H4 (cell line): Measurements from ENCODE around the gene CTU2. TPM values are rescaled to one million over a fixed set of nuclear protein-coding genes. Genes with fewer than 3 reads are reported as not detected.
"Not testable (repeated sequence)": the region's sequence is repeated elsewhere in the genome, so short reads cannot be mapped to it uniquely, and the experiment has no call there.

ENCODE experiments used
- DNase-seq: peaks from one replicate; pipeline ENCODE4 v3.0.0-alpha.2; 2015; ENCODE audit warnings: low spot score
- total RNA-seq: library from RNA; depleted of rRNA; stranded (reverse); fragments of >200 nt; shearing (Covaris generic); gene quantifications from 2 replicates; pipeline ENCODE4 v1.2.3, GENCODE V29; 2014; rRNA removed

The CTU2 gene
- total RNA-seq: 12.2 and 12.6 TPM in 2 replicates

DNA sequence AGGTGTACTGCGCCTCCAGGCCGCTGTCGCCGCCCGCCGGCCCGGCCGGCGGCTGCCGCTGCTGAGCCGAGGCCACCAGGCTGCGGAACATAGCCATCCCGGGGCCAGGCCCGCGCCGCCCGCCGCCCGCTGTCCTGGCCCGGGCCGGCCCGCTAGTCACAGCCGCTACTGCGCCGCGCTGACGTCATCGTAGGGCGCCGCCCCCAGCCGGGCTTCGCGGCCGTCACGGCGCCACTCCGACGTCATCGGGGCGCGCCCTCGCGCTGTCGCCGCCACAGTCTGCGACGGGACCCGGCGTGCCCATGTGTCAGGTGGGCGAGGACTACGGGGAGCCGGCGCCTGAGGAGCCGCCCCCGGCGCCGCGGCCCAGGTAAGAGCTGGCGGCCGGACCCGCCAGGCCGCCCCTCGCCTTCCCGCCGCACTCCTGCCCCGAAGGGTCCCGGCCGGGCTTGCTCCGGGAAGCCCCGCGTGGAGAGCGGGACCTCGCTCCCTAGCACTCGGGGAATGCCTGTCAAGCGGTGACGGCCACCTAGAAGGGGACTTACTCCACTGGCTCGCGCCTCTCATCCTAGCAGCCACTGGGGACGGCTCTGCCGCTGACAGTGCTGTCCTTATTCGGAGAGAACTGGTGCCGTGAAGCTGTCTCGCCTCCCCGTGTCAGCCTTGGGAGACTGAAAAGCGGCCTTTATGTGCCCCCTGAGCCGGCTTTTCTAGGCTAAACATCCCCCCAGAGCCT lies at the start of gene CTU2, which contains the start of gene RNF166:
CTU2 (plus strand) TSS at position 275 of the 736 bp plus-strand sequence; CDS start at position 303, 28 bp downstream.
RNF166 (minus strand) TSS at position 180 of the 736 bp plus-strand sequence; CDS start at position 97, 83 bp downstream.
- peak; percentile 86 for DNase-seq

- no peak for DNase-seq
Observed at GRCh38 chr16:88657371-88657770, 48.9 kb upstream of the CTU2 start.

DNA sequence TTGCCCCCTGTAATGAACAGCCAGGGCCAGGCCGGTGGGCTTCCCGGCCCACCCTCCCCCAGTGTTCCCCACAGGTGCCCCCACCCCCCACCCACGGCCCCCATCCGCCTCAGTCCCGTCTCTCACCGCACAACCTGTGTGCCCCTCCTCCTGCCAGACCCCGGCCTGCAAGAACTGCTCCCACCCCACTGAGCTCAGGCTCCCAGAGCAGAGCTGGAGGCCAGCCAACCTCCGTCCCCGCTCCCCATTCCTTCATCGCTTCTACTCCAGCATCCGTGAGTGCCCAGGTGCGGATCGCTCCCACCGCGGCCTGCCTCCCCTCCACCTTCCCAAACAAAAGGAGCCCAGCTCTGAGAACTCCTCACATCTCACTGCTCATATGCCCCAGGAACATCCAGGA lies 47.6 kb upstream of the CTU2 start:
- no peak for DNase-seq

GRCh38 chr16:88659160-88659559 lies 47.1 kb upstream of the CTU2 start:
- DNase-seq: no peak

- DNase-seq: no peak
Observed at GRCh38 chr16:88661468-88661867, 44.8 kb upstream of the CTU2 start.

DNA sequence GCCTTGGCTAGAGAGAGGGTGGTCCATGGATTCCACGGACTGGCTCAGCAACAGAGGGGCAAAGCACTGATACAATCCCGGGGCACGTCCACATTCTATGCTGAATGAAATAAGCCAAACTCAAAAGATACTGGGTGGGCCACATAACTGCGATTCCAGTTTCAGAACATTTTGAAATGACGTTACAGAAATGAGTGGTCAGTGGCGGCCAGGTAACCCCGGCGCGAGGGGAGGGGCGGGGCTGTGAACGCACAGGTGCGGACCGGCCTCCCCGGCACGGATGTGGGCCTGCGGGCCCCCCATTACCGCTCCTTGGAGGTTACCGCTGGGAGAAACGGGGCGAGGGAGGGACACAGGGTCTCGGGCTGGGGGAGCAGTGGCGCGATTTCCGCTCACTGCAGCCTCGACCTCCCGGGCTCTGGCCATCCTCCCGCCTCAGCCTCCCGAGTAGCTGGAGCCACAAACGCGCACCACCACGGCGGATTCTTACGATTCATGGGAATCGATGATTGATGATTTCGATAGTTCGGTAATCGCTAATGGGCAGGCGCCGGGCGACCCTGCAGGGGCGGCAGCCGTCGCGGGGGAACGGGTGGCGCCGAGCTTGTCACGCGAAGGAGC lies 44.0 kb upstream of the CTU2 start:
- no peak for DNase-seq

- peak; percentile 99 for DNase-seq
Observed at GRCh38 chr16:88662843-88663606, 43.3 kb upstream of the CTU2 start, which contains the start of gene MVD. TSS of gene MVD (minus strand) at chr16:88663091. CDS start at chr16:88663080, 11 bp downstream.

GRCh38 chr16:88665148-88665547 lies 41.2 kb upstream of the CTU2 start:
- no peak for DNase-seq

- DNase-seq: no peak
Observed at GRCh38 chr16:88665570-88665969, 40.7 kb upstream of the CTU2 start.

DNA sequence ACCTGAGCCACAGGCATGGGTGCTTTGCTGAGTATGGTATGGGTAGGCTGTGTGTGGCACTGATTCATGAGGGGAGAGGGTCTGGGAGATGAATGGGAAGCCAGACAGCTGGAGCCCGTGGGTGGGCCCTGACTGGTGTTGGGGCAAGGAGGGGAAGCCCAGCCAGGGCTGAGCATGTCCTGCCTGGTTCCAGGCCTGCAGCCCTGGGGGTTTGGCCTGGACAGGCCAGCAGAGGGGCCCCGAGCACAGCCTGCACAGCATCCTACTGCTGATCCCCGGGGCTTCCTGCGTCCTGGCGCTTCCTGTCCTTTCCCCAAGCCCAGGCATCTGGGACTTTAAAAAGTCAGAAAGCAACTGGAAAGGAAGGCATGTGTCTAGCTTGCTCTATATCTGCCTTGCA lies 38.8 kb upstream of the CTU2 start:
- no peak for DNase-seq

GRCh38 chr16:88669493-88669892 lies 36.8 kb upstream of the CTU2 start:
- not testable (repeated sequence) for DNase-seq

GRCh38 chr16:88669980-88670379 lies 36.3 kb upstream of the CTU2 start:
- DNase-seq: no peak

DNA sequence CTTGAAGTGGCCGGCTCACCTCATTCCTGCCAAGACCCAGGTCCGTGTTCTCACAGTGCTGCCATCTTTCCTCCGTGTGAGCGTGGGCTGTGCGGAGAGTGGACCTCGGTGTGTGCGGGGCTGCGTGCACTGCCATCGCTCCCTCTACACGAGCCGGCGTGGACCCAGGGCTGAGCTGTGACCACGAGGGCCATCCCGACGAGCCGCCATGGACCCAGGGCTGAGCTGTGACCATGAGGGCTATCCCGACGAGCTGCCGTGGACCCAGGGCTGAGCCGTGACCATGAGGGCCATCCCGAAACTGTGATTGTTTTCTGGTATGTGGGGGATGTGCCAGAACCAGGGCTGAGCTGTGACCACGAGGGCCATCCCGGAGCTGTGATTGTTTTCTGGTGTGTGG lies 34.5 kb upstream of the CTU2 start:
- DNase-seq: no peak

DNA sequence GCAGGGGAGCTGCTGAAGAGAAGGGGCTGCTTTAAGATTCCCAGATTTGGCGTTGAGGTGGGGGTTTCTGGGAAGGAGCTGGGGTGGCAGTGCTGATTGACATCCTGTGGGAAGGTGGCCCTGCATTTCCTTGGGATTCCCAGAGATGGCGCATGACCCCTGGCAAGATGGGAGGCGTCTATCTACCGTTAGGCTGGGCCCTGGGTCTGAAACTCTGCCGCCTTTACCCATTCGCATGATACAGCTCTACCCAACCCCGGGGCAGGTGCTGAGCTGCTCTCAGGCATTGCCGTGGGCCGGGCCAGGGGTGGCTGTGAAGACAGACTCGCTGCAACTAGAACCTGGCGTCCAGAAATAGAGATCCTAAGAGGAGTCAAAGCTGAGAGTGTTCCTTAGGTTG lies 33.5 kb upstream of the CTU2 start:
- no peak for DNase-seq

- no peak for DNase-seq
Observed at GRCh38 chr16:88673716-88674379, 32.5 kb upstream of the CTU2 start.

- DNase-seq: no peak
Observed at GRCh38 chr16:88676502-88677242, 29.6 kb upstream of the CTU2 start.

- no peak for DNase-seq
Observed at GRCh38 chr16:88677721-88678120, 28.6 kb upstream of the CTU2 start.

- DNase-seq: no peak
Observed at GRCh38 chr16:88678224-88678979, 27.9 kb upstream of the CTU2 start.

DNA sequence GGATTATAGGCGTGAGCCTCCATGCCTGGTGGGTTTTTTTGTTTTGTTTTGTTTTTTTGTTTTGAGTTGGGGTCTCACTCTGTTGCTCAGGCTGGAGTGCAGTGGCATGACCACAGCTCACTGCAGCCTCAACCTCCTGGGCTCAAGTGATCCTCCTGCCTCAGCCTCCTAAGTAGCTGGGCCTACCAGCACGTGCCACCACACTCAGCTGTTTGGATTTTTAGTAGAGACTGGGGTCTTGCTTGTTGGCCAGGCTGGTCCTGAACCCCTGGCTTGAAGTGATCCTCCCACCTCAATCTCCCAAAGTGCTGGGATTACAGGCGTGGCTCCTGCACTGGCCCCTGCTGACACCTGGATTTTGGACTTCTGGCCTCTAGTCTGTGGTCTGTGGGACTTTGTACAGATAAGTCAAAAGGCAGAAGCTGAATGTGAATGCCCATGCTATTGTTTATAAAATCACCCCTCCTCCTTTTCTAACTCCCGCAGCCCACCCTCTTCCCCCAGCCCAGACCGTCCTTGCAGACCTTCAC lies 25.7 kb upstream of the CTU2 start:
- no peak for DNase-seq

- DNase-seq: no peak
Observed at GRCh38 chr16:88681084-88681680, 25.1 kb upstream of the CTU2 start.
